Measurements from ENCODE around the gene EGFR. TPM values are rescaled to one million over a fixed set of nuclear protein-coding genes. Genes with fewer than 3 reads are reported as not detected.

Gene EGFR
- total RNA-seq, 1 donor from 2014 or later = 6.1 TPM

- no peak for DNase-seq
- Histone ChIP-seq H3K4me1 (peaks cover 45% of the 10 kb centered on the region), H3K9me3 (replicated peaks) (no peaks in the 10 kb centered on the region), H3K27me3 (ENCODE audit: low read depth) (no peaks in the 10 kb centered on the region), H3K27ac (replicated peaks) (no peak overlapping the region), H3K36me3 (no peaks in the 10 kb centered on the region), H3K4me3 (no peak overlapping the region)
- intact Hi-C loops (cut with micrococcal nuclease) = no loop called here
- TF ChIP-seq CTCF (IDR thresholded peaks at IDR 0.05; ENCODE audit: borderline replicate concordance) = no peak
Observed at GRCh38 chr7:55055479-55055878, 36.7 kb downstream of the EGFR start.

GRCh38 chr7:55056068-55056467 lies 37.3 kb downstream of the EGFR start:
- H3K4me1 ChIP-seq = peaks cover 47% of the 10 kb centered on the region
- no peak overlapping the region for H3K27ac ChIP-seq (replicated peaks)
- intact Hi-C loops (cut with micrococcal nuclease) = no loop called here

GRCh38 chr7:55056577-55057480 lies 38.0 kb downstream of the EGFR start:
- no peak for TF ChIP-seq CTCF (IDR thresholded peaks at IDR 0.05; ENCODE audit: borderline replicate concordance)
- H3K27me3 ChIP-seq (ENCODE audit: low read depth) = no peaks in the 10 kb centered on the region
- no peak overlapping the region for H3K4me3 ChIP-seq
- peak overlapping the region; percentile 41 for H3K27ac ChIP-seq (replicated peaks)
- H3K9me3 ChIP-seq (replicated peaks) = no peaks in the 10 kb centered on the region
- no peak for DNase-seq
- peaks cover 45% of the 10 kb centered on the region for H3K4me1 ChIP-seq
- intact Hi-C loops (cut with micrococcal nuclease) = no loop called here
- H3K36me3 ChIP-seq = no peaks in the 10 kb centered on the region

More at GRCh38 chr7:55056068-55056467, 37.3 kb downstream of the EGFR start:
- Histone ChIP-seq H3K4me3 (no peak overlapping the region), H3K36me3 (no peaks in the 10 kb centered on the region), H3K27me3 (ENCODE audit: low read depth) (no peaks in the 10 kb centered on the region), H3K9me3 (replicated peaks) (no peaks in the 10 kb centered on the region)
- DNase-seq = no peak
- no peak for TF ChIP-seq CTCF (IDR thresholded peaks at IDR 0.05; ENCODE audit: borderline replicate concordance)

- H3K27me3 ChIP-seq (ENCODE audit: low read depth) = no peaks in the 10 kb centered on the region
- TF ChIP-seq CTCF (IDR thresholded peaks at IDR 0.05; ENCODE audit: borderline replicate concordance) = no peak
- H3K27ac ChIP-seq (replicated peaks) = no peak overlapping the region
- no peak overlapping the region for H3K4me3 ChIP-seq
- peaks cover 37% of the 10 kb centered on the region for H3K4me1 ChIP-seq
- no peak for DNase-seq
- intact Hi-C loops (cut with micrococcal nuclease) = no loop called here
- no peaks in the 10 kb centered on the region for H3K9me3 ChIP-seq (replicated peaks)
- H3K36me3 ChIP-seq = no peaks in the 10 kb centered on the region
Observed at GRCh38 chr7:55058314-55058713, 39.5 kb downstream of the EGFR start.

- intact Hi-C loops (cut with micrococcal nuclease) = no loop called here
- DNase-seq = no peak
- no peak overlapping the region for H3K4me3 ChIP-seq
- TF ChIP-seq CTCF (IDR thresholded peaks at IDR 0.05; ENCODE audit: borderline replicate concordance) = no peak
- H3K9me3 ChIP-seq (replicated peaks) = no peaks in the 10 kb centered on the region
- peaks cover 33% of the 10 kb centered on the region for H3K4me1 ChIP-seq
- no peaks in the 10 kb centered on the region for H3K36me3 ChIP-seq
- no peak overlapping the region for H3K27ac ChIP-seq (replicated peaks)
- no peaks in the 10 kb centered on the region for H3K27me3 ChIP-seq (ENCODE audit: low read depth)
Observed at GRCh38 chr7:55059021-55059420, 40.2 kb downstream of the EGFR start.

Measured in left ventricle myocardium inferior (tissue), 1 donor.